GM12873 (cell line): ENCODE measurements around the gene COBL.

ENCODE experiments used
- TF ChIP-seq, protein P1 (sequence below): IDR thresholded peaks from 2 replicates; pipeline ENCODE4 v1.5.1; 2012; ENCODE audit warnings: low read depth, mild to moderate bottlenecking, moderate library complexity, low read length, control low read depth; ENCODE audit not compliant: insufficient read depth; ENCODE audit errors: missing control alignments

COBL gene

DNA sequence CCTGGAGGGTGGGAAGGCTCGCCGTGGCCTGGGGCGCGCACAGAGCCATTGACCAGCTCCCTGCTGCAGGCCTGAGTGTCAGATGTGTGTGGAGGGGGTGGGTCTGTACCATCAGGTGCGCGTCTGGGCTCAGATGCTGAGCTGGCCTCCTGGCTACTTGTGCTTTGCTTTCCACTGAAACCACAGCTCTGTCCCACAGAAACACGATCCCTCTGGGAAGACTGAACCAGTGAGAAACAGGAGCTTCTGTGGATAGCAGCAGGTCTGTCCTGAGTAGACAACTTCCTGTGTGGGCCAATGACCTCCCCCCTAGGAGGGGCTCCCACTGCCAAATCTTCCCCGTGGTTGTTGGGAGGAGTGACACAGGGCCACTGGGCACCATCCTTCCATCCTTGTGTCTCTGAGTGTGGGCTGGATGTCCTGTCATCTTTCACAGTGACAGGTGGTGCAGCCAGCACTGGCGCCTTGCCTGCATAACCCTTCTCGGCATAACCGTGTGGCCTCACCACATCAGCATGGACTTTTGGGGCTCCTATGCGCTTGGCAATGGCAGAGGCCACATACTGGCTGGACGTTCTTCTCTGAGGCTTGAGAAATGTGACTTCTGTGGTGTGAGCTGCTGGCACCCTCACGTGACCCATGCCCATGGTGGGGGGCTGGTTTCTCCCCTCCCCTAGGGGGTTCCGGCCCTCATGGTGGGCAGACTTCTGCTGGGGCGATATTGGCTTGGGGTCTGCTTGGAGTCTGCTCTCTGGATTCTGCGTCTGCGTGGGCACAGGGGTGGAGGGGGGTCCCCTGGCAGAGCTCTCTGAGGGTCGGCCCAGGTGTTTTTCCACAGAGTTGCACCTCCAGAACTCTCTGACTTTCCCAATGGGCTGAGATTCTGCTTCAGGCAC is 288.4 kb downstream of the COBL start:
- TF ChIP-seq, protein P1, sequence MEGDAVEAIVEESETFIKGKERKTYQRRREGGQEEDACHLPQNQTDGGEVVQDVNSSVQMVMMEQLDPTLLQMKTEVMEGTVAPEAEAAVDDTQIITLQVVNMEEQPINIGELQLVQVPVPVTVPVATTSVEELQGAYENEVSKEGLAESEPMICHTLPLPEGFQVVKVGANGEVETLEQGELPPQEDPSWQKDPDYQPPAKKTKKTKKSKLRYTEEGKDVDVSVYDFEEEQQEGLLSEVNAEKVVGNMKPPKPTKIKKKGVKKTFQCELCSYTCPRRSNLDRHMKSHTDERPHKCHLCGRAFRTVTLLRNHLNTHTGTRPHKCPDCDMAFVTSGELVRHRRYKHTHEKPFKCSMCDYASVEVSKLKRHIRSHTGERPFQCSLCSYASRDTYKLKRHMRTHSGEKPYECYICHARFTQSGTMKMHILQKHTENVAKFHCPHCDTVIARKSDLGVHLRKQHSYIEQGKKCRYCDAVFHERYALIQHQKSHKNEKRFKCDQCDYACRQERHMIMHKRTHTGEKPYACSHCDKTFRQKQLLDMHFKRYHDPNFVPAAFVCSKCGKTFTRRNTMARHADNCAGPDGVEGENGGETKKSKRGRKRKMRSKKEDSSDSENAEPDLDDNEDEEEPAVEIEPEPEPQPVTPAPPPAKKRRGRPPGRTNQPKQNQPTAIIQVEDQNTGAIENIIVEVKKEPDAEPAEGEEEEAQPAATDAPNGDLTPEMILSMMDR: no peak

DNA sequence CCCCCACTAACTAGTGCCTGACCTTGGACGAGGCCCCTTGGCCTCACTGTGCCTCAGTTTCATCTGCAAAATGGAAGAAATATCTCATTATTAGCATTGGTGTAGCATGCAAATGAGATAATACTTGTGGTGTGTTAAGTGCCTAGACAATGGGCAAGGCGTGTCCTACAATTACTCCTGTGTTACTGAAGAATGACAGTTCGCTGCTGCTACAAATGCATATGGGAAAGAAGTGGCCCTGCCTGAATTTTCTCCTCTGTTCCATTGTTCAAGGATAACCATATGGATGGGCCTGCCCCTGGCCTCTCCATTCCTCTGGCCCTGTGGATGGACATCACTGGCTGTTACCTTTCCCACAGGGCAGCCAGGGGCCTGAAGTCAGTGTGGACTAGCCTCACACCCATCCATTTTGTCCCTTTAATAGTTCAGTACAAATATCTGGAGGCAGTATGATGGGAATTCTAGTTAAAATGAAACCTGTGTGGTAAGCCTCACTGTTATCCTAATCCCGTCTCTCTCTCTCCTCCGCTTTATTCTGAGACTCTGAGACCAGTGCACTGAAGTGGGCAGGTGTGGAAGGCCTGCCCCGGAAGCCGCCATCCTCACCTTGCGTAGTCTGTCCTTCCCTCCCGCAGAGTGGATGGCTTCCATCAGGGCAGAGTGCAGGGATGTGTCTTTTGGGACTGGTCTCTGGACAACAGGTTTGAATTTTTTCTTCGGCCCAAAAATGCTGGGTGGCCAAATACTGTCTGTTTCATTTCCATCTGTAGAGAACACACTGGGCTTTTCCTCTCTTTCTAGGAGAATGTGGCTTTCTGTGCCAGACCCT is 289.3 kb downstream of the COBL start:
- TF ChIP-seq, protein P1: no peak

GRCh38 chr7:51026341-51026740 is 290.3 kb downstream of the COBL start:
- TF ChIP-seq, protein P1: no peak

GRCh38 chr7:51025668-51026067 is 290.9 kb downstream of the COBL start:
- TF ChIP-seq, protein P1: no peak

GRCh38 chr7:51024867-51025266 is 291.7 kb downstream of the COBL start:
- TF ChIP-seq, protein P1: no peak

DNA sequence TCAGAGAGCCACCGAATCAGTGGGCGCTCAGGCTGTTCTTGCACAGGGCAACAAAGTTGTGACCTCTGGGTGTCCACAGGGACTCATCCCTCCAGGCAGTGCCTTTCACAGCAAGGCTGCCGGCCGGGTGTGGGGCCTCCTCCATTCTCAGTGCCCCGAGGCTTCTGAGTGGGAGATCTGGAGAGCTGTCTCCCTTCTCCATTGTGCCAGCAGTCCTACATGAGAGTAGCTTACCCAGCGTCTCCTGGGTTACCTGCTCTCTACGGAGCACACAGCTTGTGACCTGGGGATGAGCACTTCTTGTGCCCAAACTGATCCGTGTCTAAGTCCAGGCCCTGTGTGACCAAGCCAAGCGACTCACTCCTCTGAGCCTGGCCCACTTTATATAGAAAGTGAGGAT is 293.1 kb downstream of the COBL start:
- TF ChIP-seq, protein P1: no peak

DNA sequence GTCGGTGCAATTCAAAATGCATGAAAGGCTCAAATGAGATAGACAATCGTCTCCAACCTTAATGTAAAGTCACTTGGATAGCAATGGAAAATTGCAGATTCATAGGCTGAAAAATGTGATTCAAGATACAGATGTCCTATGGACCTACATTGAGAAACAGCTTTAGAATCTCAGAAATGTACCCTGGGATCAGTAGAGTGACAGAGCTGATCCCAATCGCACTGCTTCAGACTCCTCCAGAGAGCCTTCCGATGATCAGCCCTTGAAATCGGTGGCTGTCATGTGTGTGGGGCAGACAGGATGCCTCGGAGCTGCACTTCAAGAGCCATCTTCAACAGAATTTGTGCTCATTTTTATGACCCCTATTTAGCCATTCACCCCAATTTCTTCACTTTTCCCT is 293.8 kb downstream of the COBL start:
- TF ChIP-seq, protein P1: no peak
